Gastroesophageal sphincter (tissue), 4 donors: Measurements from ENCODE around the gene BMPR1A. TPM values are rescaled to one million over a fixed set of nuclear protein-coding genes. Genes with fewer than 3 reads are reported as not detected.

Experiments
- ATAC-seq: fragments of 150-250 bp; one replicate; pipeline ENCODE4 v1.9.1; 2016; ENCODE audit warnings: mild to moderate bottlenecking, moderate library complexity
- H3K27ac ChIP-seq, 4 donors: fragments of 200-600 bp; sonication (generic) in 3 of 4; 1 replicate in 3 of 4; 2 replicates in 1 of 4; pipeline ENCODE4 v1.5.1; 2016 to 2019
- H3K27me3 ChIP-seq: fragments of 200-600 bp; sonication (generic); one replicate; pipeline ENCODE4 v1.5.1; 2019
- H3K36me3 ChIP-seq, 2 donors: fragments of 200-600 bp; sonication (generic); one replicate each; pipeline ENCODE4 v1.5.1; 2019; ENCODE audit warnings: control low read depth in 1 of 2
- H3K4me1 ChIP-seq, 3 donors: fragments of 200-600 bp; sonication (generic); 1 replicate in 2 of 3; 2 replicates in 1 of 3; pipeline ENCODE4 v1.5.1; 2016 to 2019; ENCODE audit warnings: control low read depth in 2 of 3
- H3K4me3 ChIP-seq, 2 donors: fragments of 200-600 bp; sonication (generic); one replicate each; pipeline ENCODE4 v1.5.1; 2019; ENCODE audit warnings: mild to moderate bottlenecking in 1 of 2, moderate library complexity in 1 of 2
- H3K9me3 ChIP-seq, 3 donors: fragments of 200-600 bp; sonication (generic); one replicate each; pipeline ENCODE4 v1.5.1; 2017 to 2019; ENCODE audit warnings: control low read depth in 2 of 3
- EP300 ChIP-seq: sonication (generic); formaldehyde crosslinking; IDR thresholded peaks from one replicate; pipeline ENCODE4 v1.6.1; 2017; ENCODE audit warnings: antibody characterized with exemption, mild to moderate bottlenecking
- POLR2A ChIP-seq, 2 donors: fragments of 450-650 bp; IDR thresholded peaks; one replicate each; pipeline ENCODE4 v1.6.1; 2017; ENCODE audit warnings: antibody characterized with exemption in 2 of 2, mild to moderate bottlenecking in 2 of 2, moderate library complexity in 1 of 2
- POLR2AphosphoS5 ChIP-seq: sonication (generic); formaldehyde crosslinking; IDR thresholded peaks from one replicate; pipeline ENCODE4 v1.6.1; 2017; ENCODE audit warnings: antibody characterized with exemption
- WGBS, 2 donors: methylation state at CpG; one replicate each; pipeline ENCODE4 v1.1.5; 2018; ENCODE audit warnings: low coverage in 1 of 2; 5-methylcytosine and 5-hydroxymethylcytosine counted together
- total RNA-seq, 4 donors: library from RNA; depleted of rRNA; stranded (reverse); fragments of >200 nt; gene quantifications; one replicate each; pipeline ENCODE4 v1.1.0, GENCODE V29; 2016
- TF ChIP-seq, protein P1 (sequence below), 4 experiments: fragments of 200-600 bp in 2 of 4; fragments of 450-650 bp in 2 of 4; sonication (generic) in 1 of 4; IDR thresholded peaks; one replicate each; pipeline ENCODE4 v1.5.1; 2017 to 2019; ENCODE audit warnings: antibody characterized with exemption in 4 of 4, mild to moderate bottlenecking in 2 of 4, moderate library complexity in 2 of 4

The BMPR1A gene
- total RNA-seq, 4 donors from 2014 or later = 91.5 to 121 (median 117) TPM

DNA sequence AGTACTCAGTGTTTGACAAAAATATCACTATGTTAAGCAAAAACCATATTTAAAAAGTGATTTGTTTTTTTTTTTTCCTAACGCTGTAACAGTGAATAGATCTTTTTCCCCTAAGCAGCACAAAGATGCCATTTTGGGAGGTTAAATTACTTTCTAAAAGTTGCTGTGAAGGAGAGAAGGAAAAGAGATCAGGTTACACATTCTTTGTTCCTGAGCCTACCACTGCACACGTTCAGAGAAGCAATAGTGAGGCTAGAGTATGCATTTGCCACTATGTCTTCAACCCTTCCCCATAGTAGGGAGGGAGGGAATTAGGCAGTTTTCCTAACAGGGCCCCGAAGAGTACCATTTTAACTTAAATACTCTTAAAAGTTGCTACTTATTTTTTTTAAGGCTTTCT is 38.9 kb downstream of the BMPR1A start:
- WGBS, 2 donors = 3 to 25% methylated on average over 3 of the region's 3 CpGs
- H3K9me3 ChIP-seq = no peaks in the 10 kb centered on the region
- H3K27ac ChIP-seq = peak overlapping the region in 3 of 4 donors; percentile 39 to 53 (median 52)
- H3K36me3 ChIP-seq = no peaks in the 10 kb centered on the region
- no peaks in the 10 kb centered on the region for H3K27me3 ChIP-seq
- peaks cover 7 to 92% (median 13%) of the 10 kb centered on the region in 3 donors for H3K4me1 ChIP-seq
- no peak overlapping the region for H3K4me3 ChIP-seq
- TF ChIP-seq POLR2AphosphoS5 = peak; percentile 19
- TF ChIP-seq, protein P1, sequence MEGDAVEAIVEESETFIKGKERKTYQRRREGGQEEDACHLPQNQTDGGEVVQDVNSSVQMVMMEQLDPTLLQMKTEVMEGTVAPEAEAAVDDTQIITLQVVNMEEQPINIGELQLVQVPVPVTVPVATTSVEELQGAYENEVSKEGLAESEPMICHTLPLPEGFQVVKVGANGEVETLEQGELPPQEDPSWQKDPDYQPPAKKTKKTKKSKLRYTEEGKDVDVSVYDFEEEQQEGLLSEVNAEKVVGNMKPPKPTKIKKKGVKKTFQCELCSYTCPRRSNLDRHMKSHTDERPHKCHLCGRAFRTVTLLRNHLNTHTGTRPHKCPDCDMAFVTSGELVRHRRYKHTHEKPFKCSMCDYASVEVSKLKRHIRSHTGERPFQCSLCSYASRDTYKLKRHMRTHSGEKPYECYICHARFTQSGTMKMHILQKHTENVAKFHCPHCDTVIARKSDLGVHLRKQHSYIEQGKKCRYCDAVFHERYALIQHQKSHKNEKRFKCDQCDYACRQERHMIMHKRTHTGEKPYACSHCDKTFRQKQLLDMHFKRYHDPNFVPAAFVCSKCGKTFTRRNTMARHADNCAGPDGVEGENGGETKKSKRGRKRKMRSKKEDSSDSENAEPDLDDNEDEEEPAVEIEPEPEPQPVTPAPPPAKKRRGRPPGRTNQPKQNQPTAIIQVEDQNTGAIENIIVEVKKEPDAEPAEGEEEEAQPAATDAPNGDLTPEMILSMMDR (IDR thresholded peaks at IDR 0.05) = no peak
- peak; percentile 71 for ATAC-seq

DNA sequence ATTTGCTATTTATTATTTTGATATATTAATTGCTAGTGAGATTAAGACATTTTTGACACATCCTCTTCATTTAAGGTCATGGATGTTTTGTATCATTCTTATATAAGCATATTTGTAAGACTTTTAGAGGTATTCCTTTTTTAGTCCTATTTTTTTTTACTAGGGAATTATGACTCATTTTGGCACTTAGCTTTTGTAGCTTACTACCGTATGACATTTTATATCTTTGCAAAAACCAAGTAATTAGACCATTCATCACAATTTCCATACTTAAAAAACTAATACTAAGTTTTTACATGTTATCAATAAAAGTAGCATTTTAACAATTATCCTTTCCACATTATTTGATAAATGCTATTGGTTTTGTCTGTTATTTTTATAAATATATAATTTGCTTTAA is 41.6 kb downstream of the BMPR1A start:
- WGBS, 2 donors = 11 to 14% methylated on average over 1 of the region's 1 CpG
- TF ChIP-seq, protein P1 (IDR thresholded peaks at IDR 0.05) = no peak
- no peaks in the 10 kb centered on the region for H3K36me3 ChIP-seq
- no peak for ATAC-seq
- H3K27ac ChIP-seq = peak overlapping the region in 2 of 4 donors; percentile 46 to 55
- H3K4me3 ChIP-seq = no peak overlapping the region
- no peaks in the 10 kb centered on the region for H3K27me3 ChIP-seq
- no peaks in the 10 kb centered on the region for H3K9me3 ChIP-seq
- peaks cover 7 to 95% (median 13%) of the 10 kb centered on the region in 3 donors for H3K4me1 ChIP-seq

DNA sequence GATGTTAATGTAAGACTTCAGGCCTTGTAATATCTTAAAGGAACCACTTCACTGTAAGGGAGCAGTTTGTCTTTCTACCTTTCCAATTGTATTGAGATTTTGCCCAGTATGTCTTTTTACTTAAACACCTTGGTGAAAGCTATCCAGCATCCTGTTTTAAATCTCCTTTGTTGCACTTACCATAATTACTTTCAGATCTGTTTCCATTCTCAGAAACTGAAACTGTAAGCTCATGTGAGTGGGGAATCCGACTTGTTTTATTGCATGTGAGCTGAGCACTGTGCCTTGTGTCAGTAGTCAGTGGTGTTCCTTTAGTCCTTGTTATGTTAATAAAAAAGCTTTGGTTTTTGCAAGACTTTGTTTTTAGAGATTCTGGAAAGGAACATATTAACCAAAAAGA is 42.2 kb downstream of the BMPR1A start:
- H3K36me3 ChIP-seq = no peaks in the 10 kb centered on the region
- peak overlapping the region in 3 of 4 donors; percentile 46 to 55 (median 47) for H3K27ac ChIP-seq
- H3K4me1 ChIP-seq = peaks cover 7 to 95% (median 13%) of the 10 kb centered on the region in 3 donors
- H3K9me3 ChIP-seq = no peaks in the 10 kb centered on the region
- WGBS, 2 donors = 4 to 17% methylated on average over 1 of the region's 1 CpG
- no peak for ATAC-seq
- no peaks in the 10 kb centered on the region for H3K27me3 ChIP-seq
- H3K4me3 ChIP-seq = no peak overlapping the region
- TF ChIP-seq, protein P1 (IDR thresholded peaks at IDR 0.05) = no peak
- TF ChIP-seq POLR2AphosphoS5 (no peak), POLR2A (IDR thresholded peaks at IDR 0.05) (no peak), EP300 (no peak)

DNA sequence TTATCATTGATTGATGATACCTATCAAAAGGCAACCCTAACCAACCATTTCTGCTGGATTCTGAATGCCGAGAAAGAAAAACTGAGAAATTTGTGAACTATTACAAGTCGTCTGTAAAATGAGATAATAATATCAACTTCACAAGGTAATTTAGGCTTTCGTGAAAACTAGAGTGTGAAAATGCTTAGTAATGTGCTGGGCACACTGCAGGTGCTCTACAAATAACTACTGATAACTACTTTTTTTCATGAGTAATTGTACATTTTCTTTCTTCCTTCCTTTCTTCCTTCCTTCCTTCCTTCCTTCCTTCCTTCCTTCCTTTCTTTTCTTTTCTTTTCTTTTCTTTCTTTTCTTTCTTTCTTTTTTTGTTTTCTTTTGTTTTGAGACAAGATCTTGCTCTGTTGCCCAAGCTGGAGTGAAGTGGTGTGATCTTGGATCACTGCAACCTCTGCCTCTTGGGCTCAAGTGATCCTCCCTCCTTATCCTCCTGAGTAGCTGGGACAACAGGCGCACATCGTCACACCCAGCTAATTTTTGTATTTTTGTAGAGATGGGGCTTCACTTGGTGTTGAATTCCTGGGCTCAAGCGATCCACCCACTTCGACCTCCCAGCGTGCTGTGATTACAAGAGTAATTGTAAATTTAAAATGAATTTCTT is 42.9 kb downstream of the BMPR1A start:
- TF ChIP-seq, protein P1 (IDR thresholded peaks at IDR 0.05) = no peak
- WGBS, 2 donors = 63 to 74% methylated on average over 8 of the region's 8 CpGs
- no peaks in the 10 kb centered on the region for H3K9me3 ChIP-seq
- no peaks in the 10 kb centered on the region for H3K36me3 ChIP-seq
- H3K4me3 ChIP-seq = no peak overlapping the region
- ATAC-seq = no peak
- H3K27me3 ChIP-seq = no peaks in the 10 kb centered on the region
- peak overlapping the region in 3 of 4 donors; percentile 12 to 55 (median 46) for H3K27ac ChIP-seq
- peaks cover 7 to 94% (median 13%) of the 10 kb centered on the region in 3 donors for H3K4me1 ChIP-seq

DNA sequence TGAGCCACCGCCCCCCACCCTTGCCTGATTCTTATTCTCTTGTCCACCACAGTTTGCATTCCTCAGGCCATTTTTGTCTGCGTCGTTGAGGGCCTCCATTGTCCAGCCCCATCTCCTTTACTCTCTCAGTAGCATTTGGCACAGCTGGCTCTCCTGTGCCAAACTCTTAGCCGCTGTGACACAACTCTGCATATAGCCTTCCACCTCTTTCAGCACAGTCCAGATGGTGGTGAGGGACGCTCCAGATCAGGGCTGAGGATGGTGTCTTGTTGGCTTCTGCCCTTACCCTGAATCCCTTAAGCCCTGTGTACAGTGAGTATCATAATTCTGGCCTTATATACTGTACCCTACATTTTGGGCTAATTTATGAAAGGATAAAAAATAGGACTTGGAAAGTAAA is 45.6 kb downstream of the BMPR1A start:
- WGBS, 2 donors = 93 to 100% methylated on average over 3 to 5 of the region's 5 CpGs
- no peak for ATAC-seq
- TF ChIP-seq EP300 = no peak
- no peak for TF ChIP-seq POLR2A (IDR thresholded peaks at IDR 0.05)
- TF ChIP-seq POLR2AphosphoS5 = no peak
- TF ChIP-seq, protein P1 (IDR thresholded peaks at IDR 0.05) = no peak
- peak overlapping the region in 2 of 4 donors; percentile 18 to 49 for H3K27ac ChIP-seq
- no peaks in the 10 kb centered on the region for H3K36me3 ChIP-seq
- peaks cover 6 to 84% (median 7%) of the 10 kb centered on the region in 3 donors for H3K4me1 ChIP-seq
- H3K4me3 ChIP-seq = no peak overlapping the region
- H3K27me3 ChIP-seq = no peaks in the 10 kb centered on the region
- H3K9me3 ChIP-seq = no peaks in the 10 kb centered on the region
